HCT116 (cell line): ENCODE data around the gene IQCK. TPM values are rescaled to one million over a fixed set of nuclear protein-coding genes. Genes with fewer than 3 reads are reported as not detected.

Source experiments
- ATAC-seq: fragments of 200-7000 bp; cut with Tn5 transposase; 2 replicates; pipeline ENCODE4 v1.9.1; 2020; ENCODE audit warnings: mild to moderate bottlenecking, moderate library complexity
- BruUV-seq: library from RNA; stranded (reverse); fragments of 400-500 nt; replicated peaks from 2 replicates; lab custom pipeline; 2021; lab: Mats Ljungman, UMichigan
- CTCF ChIA-PET: fragments of 300-600 bp; sonication (Branson Sonifier 250); formaldehyde crosslinking; loops from one replicate; lab custom pipeline; 2021; ENCODE audit warnings: antibody characterized with exemption; lab: Charles Lee
- POLR2A ChIA-PET: fragments of 300-600, 350-600 bp; sonication (Branson Sonifier 250); formaldehyde crosslinking; loops from one replicate; lab custom pipeline; 2021; ENCODE audit warnings: antibody characterized with exemption; lab: Charles Lee
- RAD21 ChIA-PET, 2 experiments: fragments of 300-600 bp; sonication (Branson Sonifier 250); formaldehyde crosslinking; loops; one replicate each; lab custom pipeline; 2023; ENCODE audit warnings: low total read pairs in 2 of 2; ENCODE audit not compliant: uncharacterized antibody in 2 of 2, unreplicated experiment in 2 of 2, low non-redundant PET in 1 of 2; lab: Charles Lee
- DNase-seq: peaks from one replicate; pipeline ENCODE4 v3.0.0-alpha.2; 2010; ENCODE audit warnings: low read depth, low spot score
- H2AFZ ChIP-seq: fragments of 200-600 bp; shearing (Covaris generic), sonication (generic); 2 replicates; pipeline ENCODE4 v1.6.1; 2017; ENCODE audit warnings: low read depth, mixed run types, mixed read lengths, antibody characterized with exemption, low read length; ENCODE audit not compliant: poor library complexity, severe bottlenecking
- H3K27ac ChIP-seq: 2 replicates; pipeline ENCODE4 v1.5.1; 2012; ENCODE audit warnings: low read depth, low read length
- H3K27me3 ChIP-seq: fragments of 200-600 bp; sonication (generic); 2 replicates; pipeline ENCODE4 v1.6.1; 2016; ENCODE audit warnings: mixed run types, low read length, mixed read lengths; ENCODE audit not compliant: insufficient read depth
- H3K36me3 ChIP-seq, 2 experiments: fragments of 200-500 bp in 1 of 2; fragments of 200-600 bp in 1 of 2; sonication (Bioruptor generic) in 1 of 2; sonication (generic) in 1 of 2; 2 replicates each; pipeline versions ENCODE4 v1.5.1 to v1.6.1; 2014 to 2016; ENCODE audit warnings: low read length in 2 of 2, inconsistent platforms in 1 of 2, mixed read lengths in 1 of 2, mixed run types in 1 of 2; ENCODE audit not compliant: insufficient read depth in 2 of 2, control insufficient read depth in 1 of 2
- H3K4me1 ChIP-seq, 2 experiments: fragments of 200-600 bp in 1 of 2; sonication (generic) in 1 of 2; 2 replicates each; pipeline versions ENCODE4 v1.5.1 to v1.6.1; 2012 to 2017; ENCODE audit warnings: low read length in 2 of 2, inconsistent platforms in 1 of 2, mild to moderate bottlenecking in 1 of 2, mixed read lengths in 1 of 2, mixed run types in 1 of 2, moderate library complexity in 1 of 2; ENCODE audit not compliant: insufficient read depth in 2 of 2, control insufficient read depth in 1 of 2
- H3K4me2 ChIP-seq: fragments of 200-600 bp; sonication (generic); 2 replicates; pipeline ENCODE4 v1.6.1; 2017; ENCODE audit warnings: mixed run types, low read length, mixed read lengths
- H3K4me3 ChIP-seq, 2 experiments: fragments of 200-600 bp in 1 of 2; sonication (generic) in 1 of 2; replicated peaks in 1 of 2; 2 replicates each; pipeline ENCODE4 v1.5.1; 2011 to 2016; ENCODE audit warnings: low read length in 2 of 2, control low read depth in 1 of 2, low read depth in 1 of 2, mild to moderate bottlenecking in 1 of 2, mixed read lengths in 1 of 2, mixed run types in 1 of 2
- H3K79me2 ChIP-seq: fragments of 200-600 bp; sonication (generic); 2 replicates; pipeline ENCODE4 v1.6.1; 2017; ENCODE audit warnings: mild to moderate bottlenecking, mixed run types, low read length, moderate library complexity, mixed read lengths; ENCODE audit not compliant: insufficient read depth
- H3K9ac ChIP-seq: fragments of 200-600 bp; sonication (generic); 2 replicates; pipeline ENCODE4 v1.6.1; 2016; ENCODE audit warnings: low read length, mixed read lengths
- H3K9me2 ChIP-seq: fragments of 200-600 bp; sonication (generic), shearing (Covaris generic); 2 replicates; pipeline ENCODE4 v1.6.1; 2017; ENCODE audit warnings: mixed run types, mild to moderate bottlenecking, moderate library complexity; ENCODE audit not compliant: insufficient read depth
- H3K9me3 ChIP-seq, 2 experiments: fragments of 200-500 bp in 1 of 2; fragments of 200-600 bp in 1 of 2; sonication (Bioruptor generic) in 1 of 2; sonication (generic) in 1 of 2; 2 replicates each; pipeline ENCODE4 v1.6.1; 2014 to 2017; ENCODE audit warnings: low read length in 2 of 2, mixed read lengths in 2 of 2, inconsistent platforms in 1 of 2, low read depth in 1 of 2, mild to moderate bottlenecking in 1 of 2, mixed run types in 1 of 2, moderate library complexity in 1 of 2; ENCODE audit not compliant: control insufficient read depth in 1 of 2, insufficient read depth in 1 of 2
- H4K20me1 ChIP-seq: fragments of 200-600 bp; sonication (generic), shearing (Covaris generic); 2 replicates; pipeline ENCODE4 v1.6.1; 2017; ENCODE audit warnings: mixed run types, mild to moderate bottlenecking, moderate library complexity; ENCODE audit not compliant: insufficient read depth
- CBX3 ChIP-seq: IDR thresholded peaks from 2 replicates; pipeline ENCODE4 v1.6.1; 2012; ENCODE audit warnings: low read depth
- CEBPB ChIP-seq: IDR thresholded peaks from 2 replicates; pipeline ENCODE4 v1.6.1; 2012; ENCODE audit warnings: low read depth
- CTCF ChIP-seq, 3 experiments: fragments of 200-600 bp in 1 of 3; sonication (generic) in 1 of 3; IDR thresholded peaks in 2 of 3; conservative IDR thresholded peaks in 1 of 3; 2 replicates each; pipeline ENCODE4 v1.5.1; 2012 to 2017; ENCODE audit warnings: low read depth in 2 of 3, low read length in 2 of 3, antibody characterized with exemption in 1 of 3, borderline replicate concordance in 1 of 3, control low read depth in 1 of 3, mild to moderate bottlenecking in 1 of 3, mixed read lengths in 1 of 3, mixed run types in 1 of 3, moderate library complexity in 1 of 3; ENCODE audit not compliant: insufficient read depth in 1 of 3
- EGR1 ChIP-seq: IDR thresholded peaks from 2 replicates; pipeline ENCODE4 v1.6.1; 2012; ENCODE audit warnings: low read depth
- ELF1 ChIP-seq: IDR thresholded peaks from 2 replicates; pipeline ENCODE4 v1.6.1; 2012; ENCODE audit warnings: low read depth, borderline replicate concordance
- EZH2 ChIP-seq: fragments of 200-600 bp; sonication (generic); IDR thresholded peaks from 2 replicates; pipeline ENCODE4 v1.6.1; 2017; ENCODE audit warnings: antibody characterized with exemption, mixed run types
- EZH2phosphoT487 ChIP-seq: fragments of 200-600 bp; IDR thresholded peaks from 2 replicates; pipeline ENCODE4 v1.6.1; 2018; ENCODE audit warnings: antibody characterized with exemption, borderline replicate concordance
- JUND ChIP-seq: IDR thresholded peaks from 2 replicates; pipeline ENCODE4 v1.6.1; 2012
- MAX ChIP-seq: IDR thresholded peaks from 2 replicates; pipeline ENCODE4 v1.6.1; 2012
- REST ChIP-seq: IDR thresholded peaks from 2 replicates; pipeline ENCODE4 v1.6.1; 2012; ENCODE audit warnings: low read depth
- SP1 ChIP-seq: IDR thresholded peaks from 2 replicates; pipeline ENCODE4 v1.6.1; 2012; ENCODE audit warnings: low read depth
- SRF ChIP-seq: IDR thresholded peaks from 2 replicates; pipeline ENCODE4 v1.6.1; 2012; ENCODE audit warnings: low read depth
- YY1 ChIP-seq: IDR thresholded peaks from 2 replicates; pipeline ENCODE4 v1.6.1; 2011; ENCODE audit warnings: low read length, low read depth, moderate library complexity, mild to moderate bottlenecking; ENCODE audit not compliant: insufficient replicate concordance; ENCODE audit errors: extremely low read depth
- ZFX ChIP-seq: fragments of 450-650 bp; IDR thresholded peaks from 2 replicates; pipeline ENCODE4 v1.6.1; 2017
- intact Hi-C: fragments of 100-400 bp; cut with micrococcal nuclease; formaldehyde crosslinking; loops from 2 replicates; pipeline ENCODE4 v1.10.0; 2022
- total RNA-seq: library from RNA; stranded (reverse); gene quantifications from one replicate; pipeline ENCODE4 v1.2.1, GENCODE V29; 2021; ENCODE audit not compliant: unreplicated experiment

IQCK gene
- total RNA-seq, 1 experiment from 2014 or later: 11.8 TPM

GRCh38 chr16:19843371-19843770 lies 125.3 kb downstream of the IQCK start:
- no peaks in the 10 kb centered on the region for H3K79me2 ChIP-seq
- no peak overlapping the region for H3K4me3 ChIP-seq
- H3K4me2 ChIP-seq: no peak overlapping the region
- ATAC-seq (no peak), DNase-seq (no peak)
- no TSS peak for BruUV-seq
- no peaks in the 10 kb centered on the region for H3K4me1 ChIP-seq
- no peaks in the 10 kb centered on the region for H3K36me3 ChIP-seq
- CTCF ChIA-PET: no interaction called here
- H3K9me2 ChIP-seq: no peaks in the 10 kb centered on the region
- TF ChIP-seq ELF1 (no peak), EZH2phosphoT487 (no peak), YY1 (no peak), EZH2 (no peak), CBX3 (no peak), MAX (no peak), CTCF (IDR thresholded peaks at IDR 0.05 in 2 of 3, conservative IDR thresholded peaks at IDR 0.05 in 1 of 3; ENCODE audit: borderline replicate concordance in 1 of 3, insufficient read depth in 1 of 3, low read depth in 2 of 3, low read length in 2 of 3) (no peak), SP1 (no peak), ZFX (no peak), CEBPB (no peak), JUND (no peak), SRF (no peak), REST (no peak), EGR1 (no peak)
- no peak overlapping the region for H3K9ac ChIP-seq
- intact Hi-C loops: no loop called here
- no peaks in the 10 kb centered on the region for H4K20me1 ChIP-seq
- no peak overlapping the region for H3K27ac ChIP-seq
- H3K9me3 ChIP-seq: no peaks in the 10 kb centered on the region
- POLR2A ChIA-PET: no interaction called here
- H3K27me3 ChIP-seq: no peaks in the 10 kb centered on the region
- H2AFZ ChIP-seq: no peak overlapping the region
- RAD21 ChIA-PET: no interaction called here
